Psoas muscle (tissue), 8 donors: ENCODE results near the gene SATB2. TPM values are rescaled to one million over a fixed set of nuclear protein-coding genes. Genes with fewer than 3 reads are reported as not detected.

Source experiments
- ATAC-seq, 4 donors: fragments of 200-7000 bp; cut with Tn5 transposase; one replicate each; pipeline ENCODE4 v1.9.1; 2020; ENCODE audit warnings: moderate library complexity in 3 of 4, mild to moderate bottlenecking in 2 of 4
- DNase-seq, 2 donors: peaks; one replicate each; pipeline ENCODE4 v3.0.0-alpha.2; 2020
- H3K27ac ChIP-seq: fragments of 200-600 bp; one replicate; pipeline ENCODE4 v1.8.0; 2022
- H3K27me3 ChIP-seq, 3 donors: fragments of 200-600 bp in 1 of 3; one replicate each; pipeline versions ENCODE4 v1.6.1 to v1.8.0; 2013 to 2022; ENCODE audit warnings: low read length in 2 of 3, mild to moderate bottlenecking in 2 of 3, moderate library complexity in 1 of 3; ENCODE audit not compliant: insufficient read depth in 3 of 3
- H3K36me3 ChIP-seq, 2 donors: fragments of 200-600 bp in 1 of 2; one replicate each; pipeline versions ENCODE4 v1.6.1 to v1.8.0; 2013 to 2022; ENCODE audit warnings: low read depth in 1 of 2, mild to moderate bottlenecking in 1 of 2, moderate library complexity in 1 of 2; ENCODE audit not compliant: insufficient read depth in 1 of 2
- H3K4me1 ChIP-seq: fragments of 200-600 bp; one replicate; pipeline ENCODE4 v1.8.0; 2022
- H3K4me3 ChIP-seq: fragments of 200-600 bp; one replicate; pipeline ENCODE4 v1.8.0; 2022; ENCODE audit warnings: mild to moderate bottlenecking
- H3K9me3 ChIP-seq: fragments of 200-600 bp; one replicate; pipeline ENCODE4 v1.8.0; 2022
- CTCF ChIP-seq: fragments of 200-600 bp; IDR thresholded peaks from one replicate; pipeline ENCODE4 v1.8.0; 2022; ENCODE audit warnings: antibody characterized with exemption
- WGBS, 3 donors: extraction: QIAGEN DNeasy Blood & Tissue Kit; methylation state at CpG; one replicate each; pipeline versions ENCODE4 v1.1.6 to v1.1.7; 2013; 5-methylcytosine and 5-hydroxymethylcytosine counted together
- intact Hi-C, 2 donors: fragments of 100-400 bp; cut with DNase I; formaldehyde crosslinking; loops; one replicate each; pipeline versions ENCODE4 v1.11.0 to v1.14.2; 2022
- polyA plus RNA-seq, 3 donors: library from polyadenylated mRNA; stranded (reverse); fragments of 200-250 nt; gene quantifications; one replicate each; pipeline ENCODE4 v1.2.3, GENCODE V29; 2013
- total RNA-seq, 4 donors: library from RNA; stranded (reverse); fragmentation: NEBNext Ultra II Directional in 2 of 4; extraction: Animal tissue kit (Norgen Biotek cat#: 25700) in 2 of 4; gene quantifications; one replicate each; pipeline versions ENCODE4 v1.2.1 to v1.2.4, GENCODE V29; 2021 to 2023
- donor health status: healthy with polysubstance abuse.
- donor health status: DM: no; HTN: no; CAD: no; lungs with moderate emphysema.
- donor health status: Bipolar disorder and iron deficiency.
- donor health status: healthy.
- donor health status: DM: yes; HTN: yes; CAD: no.
- donor health status: DM: no; HTN: no; CAD: no.
- donor health status: DM: no; HTN: no; CAD: no.
- donor health status: DM: yes; HTN: yes; CAD: no.

Gene SATB2
- total and polyA plus RNA-seq, 7 donors = 0.46 to 2.4 (median 1.6) TPM

- intact Hi-C loops = no loop called here
- Histone ChIP-seq H3K27me3 (no peaks in the 10 kb centered on the region), H3K9me3 (no peaks in the 10 kb centered on the region), H3K27ac (no peak overlapping the region), H3K4me1 (no peaks in the 10 kb centered on the region), H3K36me3 (no peaks in the 10 kb centered on the region), H3K4me3 (no peak overlapping the region)
- ATAC-seq (no peak), DNase-seq (no peak)
- no peak for TF ChIP-seq CTCF
- WGBS, 3 donors = 66 to 79% (median 76%) methylated on average over 4 of the region's 4 CpGs
These were observed 154.9 kb downstream of the SATB2 start for GRCh38 chr2:199302851-199303250.

- ATAC-seq (no peak), DNase-seq (no peak)
- Histone ChIP-seq H3K27ac (no peak overlapping the region), H3K27me3 (no peaks in the 10 kb centered on the region), H3K9me3 (no peaks in the 10 kb centered on the region), H3K36me3 (no peaks in the 10 kb centered on the region), H3K4me3 (no peak overlapping the region), H3K4me1 (no peaks in the 10 kb centered on the region)
- no peak for TF ChIP-seq CTCF
- intact Hi-C loops = no loop called here
These were observed 169.3 kb downstream of the SATB2 start for GRCh38 chr2:199288424-199288823.

- WGBS, 3 donors = 68 to 77% (median 73%) methylated on average over 3 of the region's 3 CpGs
- intact Hi-C loops = no loop called here
- Histone ChIP-seq H3K27me3 (no peaks in the 10 kb centered on the region), H3K4me3 (no peak overlapping the region), H3K9me3 (no peaks in the 10 kb centered on the region), H3K4me1 (no peaks in the 10 kb centered on the region), H3K36me3 (no peaks in the 10 kb centered on the region), H3K27ac (no peak overlapping the region)
- DNase-seq = no peak
- TF ChIP-seq CTCF = no peak
- ATAC-seq = no peak
These were observed 175.4 kb downstream of the SATB2 start for GRCh38 chr2:199282309-199282708.

- no peak overlapping the region for H3K4me3 ChIP-seq
- TF ChIP-seq CTCF = no peak
- DNase-seq (no peak), ATAC-seq (no peak)
- H3K9me3 ChIP-seq = no peaks in the 10 kb centered on the region
- no peaks in the 10 kb centered on the region for H3K27me3 ChIP-seq
- H3K36me3 ChIP-seq = no peaks in the 10 kb centered on the region
- intact Hi-C loops = no loop called here
- no peaks in the 10 kb centered on the region for H3K4me1 ChIP-seq
- no peak overlapping the region for H3K27ac ChIP-seq
These were observed 178.6 kb downstream of the SATB2 start for GRCh38 chr2:199279146-199279545.

- no peaks in the 10 kb centered on the region for H3K9me3 ChIP-seq
- H3K4me3 ChIP-seq = no peak overlapping the region
- H3K27me3 ChIP-seq = no peaks in the 10 kb centered on the region
- H3K36me3 ChIP-seq = no peaks in the 10 kb centered on the region
- no peak overlapping the region for H3K27ac ChIP-seq
- no peak for TF ChIP-seq CTCF
- 81 to 84% (median 83%) methylated on average over 5 of the region's 5 CpGs for WGBS, 3 donors
- no peaks in the 10 kb centered on the region for H3K4me1 ChIP-seq
- DNase-seq (no peak), ATAC-seq (no peak)
- intact Hi-C loops = no loop called here
These were observed 179.6 kb downstream of the SATB2 start for GRCh38 chr2:199278099-199278498.
